Inferior parietal cortex (tissue), 1 donor: ENCODE data around the gene ULK4.
A peak's percentile ranks its signal among the peaks of the same experiment; 100 is the strongest.
"Not testable (repeated sequence)": the region's sequence is repeated elsewhere in the genome, so short reads cannot be mapped to it uniquely, and the experiment has no call there.

Experiments used
- DNase-seq: peaks from one replicate; pipeline ENCODE4 v3.0.0-alpha.2; 2016; ENCODE audit errors: extremely low spot score

Gene ULK4

GRCh38 chr3:41960826-41961750 is 815 bp downstream of the ULK4 start:
- peak; percentile 34 for DNase-seq

GRCh38 chr3:41956574-41956973 is 5.3 kb downstream of the ULK4 start:
- DNase-seq, result no peak

- DNase-seq, result no peak
These were observed 6.7 kb downstream of the ULK4 start for GRCh38 chr3:41955192-41955591.

GRCh38 chr3:41943311-41943843 is 18.5 kb downstream of the ULK4 start:
- no peak for DNase-seq

GRCh38 chr3:41940393-41940792 is 21.5 kb downstream of the ULK4 start:
- DNase-seq, result no peak

GRCh38 chr3:41936384-41936783 is 25.5 kb downstream of the ULK4 start:
- DNase-seq, result no peak

GRCh38 chr3:41933154-41933676 is 28.7 kb downstream of the ULK4 start:
- DNase-seq, result no peak

GRCh38 chr3:41932464-41932863 is 29.4 kb downstream of the ULK4 start:
- no peak for DNase-seq

- no peak for DNase-seq
These were observed 41.4 kb downstream of the ULK4 start for GRCh38 chr3:41920406-41920965.

GRCh38 chr3:41915353-41915752 is 46.5 kb downstream of the ULK4 start:
- DNase-seq, result no peak

GRCh38 chr3:41912280-41912679 is 49.6 kb downstream of the ULK4 start:
- DNase-seq, result no peak

- DNase-seq, result no peak
These were observed 54.4 kb downstream of the ULK4 start for GRCh38 chr3:41907330-41908073.

- DNase-seq, result no peak
These were observed 61.6 kb downstream of the ULK4 start for GRCh38 chr3:41900265-41900664.

- no peak for DNase-seq
These were observed 63.3 kb downstream of the ULK4 start for GRCh38 chr3:41898631-41899030.

- DNase-seq, result peak; percentile 75
These were observed 67.9 kb downstream of the ULK4 start for GRCh38 chr3:41893977-41894376.

- DNase-seq, result no peak
These were observed 73.4 kb downstream of the ULK4 start for GRCh38 chr3:41888368-41889076.

GRCh38 chr3:41882956-41883355 is 78.9 kb downstream of the ULK4 start:
- no peak for DNase-seq

- DNase-seq, result peak; percentile 77
These were observed 80.6 kb downstream of the ULK4 start for GRCh38 chr3:41881233-41881821.

GRCh38 chr3:41880387-41880786 is 81.5 kb downstream of the ULK4 start:
- DNase-seq, result no peak

GRCh38 chr3:41877741-41878140 is 84.2 kb downstream of the ULK4 start:
- DNase-seq, result not testable (repeated sequence)

GRCh38 chr3:41874022-41874421 is 87.9 kb downstream of the ULK4 start:
- DNase-seq, result no peak
